Activated CD8-positive, alpha-beta T cell treated with anti-CD3 and anti-CD28 coated beads for 36 hours (primary cell): ENCODE measurements around the gene TRANK1. TPM values are rescaled to one million over a fixed set of nuclear protein-coding genes. Genes with fewer than 3 reads are reported as not detected.
"Not testable (repeated sequence)": the region's sequence is repeated elsewhere in the genome, so short reads cannot be mapped to it uniquely, and the experiment has no call there.

Experiments used
- ATAC-seq: fragments of 200-7000 bp; cut with Tn5 transposase; one replicate; pipeline ENCODE4 v1.10.0; 2021; ENCODE audit warnings: mild to moderate bottlenecking, moderate library complexity
- CTCF ChIA-PET: fragments of 350-600 bp; sonication (Branson Sonifier 250); formaldehyde crosslinking; loops from one replicate; lab custom pipeline; 2021; ENCODE audit warnings: antibody characterized with exemption; lab: Charles Lee
- POLR2A ChIA-PET: fragments of 350-600 bp; sonication (Branson Sonifier 250); formaldehyde crosslinking; loops from one replicate; lab custom pipeline; 2021; ENCODE audit warnings: antibody characterized with exemption; lab: Charles Lee
- DNase-seq: peaks from one replicate; pipeline ENCODE4 v3.0.0-alpha.2; 2020
- H3K27ac Mint-ChIP-seq: one replicate; pipeline ENCODE4 v1.8.0; 2021; ENCODE audit warnings: mild to moderate bottlenecking, mixed read lengths
- H3K27me3 Mint-ChIP-seq: one replicate; pipeline ENCODE4 v1.8.0; 2021; ENCODE audit warnings: mixed read lengths
- H3K36me3 Mint-ChIP-seq: one replicate; pipeline ENCODE4 v1.8.0; 2021; ENCODE audit warnings: low read depth, mixed read lengths
- H3K4me1 Mint-ChIP-seq: one replicate; pipeline ENCODE4 v1.8.0; 2021; ENCODE audit warnings: low read depth, mixed read lengths
- H3K4me3 Mint-ChIP-seq: one replicate; pipeline ENCODE4 v1.8.0; 2021; ENCODE audit warnings: mild to moderate bottlenecking, moderate library complexity, mixed read lengths
- H3K9me3 Mint-ChIP-seq: one replicate; pipeline ENCODE4 v1.8.0; 2021; ENCODE audit warnings: mixed read lengths
- intact Hi-C: fragments of 100-400 bp; cut with micrococcal nuclease; formaldehyde crosslinking; loops from one replicate; pipeline ENCODE4 v1.10.0; 2022
- total RNA-seq, 2 experiments: library from RNA; stranded (reverse); gene quantifications; one replicate each; pipeline ENCODE4 v1.2.3, GENCODE V29; 2021
- TF ChIP-seq, protein P1 (sequence below): fragments of 200-600 bp; IDR thresholded peaks from one replicate; pipeline ENCODE4 v1.8.0; 2022; ENCODE audit warnings: antibody characterized with exemption, mild to moderate bottlenecking

Gene TRANK1
- total RNA-seq, 2 experiments from 2014 or later = 16.0 to 17.4 TPM

DNA sequence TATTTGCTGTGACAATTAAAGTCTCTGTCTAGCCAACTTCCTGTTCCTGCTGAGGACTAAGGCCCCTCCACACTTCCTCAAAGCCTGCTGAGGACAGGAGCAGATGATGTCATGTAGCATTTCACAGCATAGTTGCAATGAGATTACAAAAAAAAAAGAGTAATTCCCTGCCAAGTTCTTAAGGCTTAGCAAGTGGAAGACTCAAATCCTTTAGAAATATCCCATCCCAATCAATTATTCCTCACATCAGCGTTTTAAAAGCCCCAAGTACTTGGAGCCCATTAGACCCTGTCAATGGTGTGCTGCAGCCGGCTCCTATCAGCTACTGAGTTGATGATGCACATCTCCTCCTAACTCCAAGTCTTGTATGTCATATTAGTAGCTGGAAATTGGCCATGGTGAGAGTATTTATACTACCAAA lies 51.7 kb downstream of the TRANK1 start:
- CTCF ChIA-PET = interaction anchor here (0.6 to 4.2 kb wide), 8 partner anchors 11 to 66 kb away, joined by 3 to 18 read pairs (median 3); no protein-coding TSS in a partner anchor
- intact Hi-C loops = no loop called here
- TF ChIP-seq, protein P1, sequence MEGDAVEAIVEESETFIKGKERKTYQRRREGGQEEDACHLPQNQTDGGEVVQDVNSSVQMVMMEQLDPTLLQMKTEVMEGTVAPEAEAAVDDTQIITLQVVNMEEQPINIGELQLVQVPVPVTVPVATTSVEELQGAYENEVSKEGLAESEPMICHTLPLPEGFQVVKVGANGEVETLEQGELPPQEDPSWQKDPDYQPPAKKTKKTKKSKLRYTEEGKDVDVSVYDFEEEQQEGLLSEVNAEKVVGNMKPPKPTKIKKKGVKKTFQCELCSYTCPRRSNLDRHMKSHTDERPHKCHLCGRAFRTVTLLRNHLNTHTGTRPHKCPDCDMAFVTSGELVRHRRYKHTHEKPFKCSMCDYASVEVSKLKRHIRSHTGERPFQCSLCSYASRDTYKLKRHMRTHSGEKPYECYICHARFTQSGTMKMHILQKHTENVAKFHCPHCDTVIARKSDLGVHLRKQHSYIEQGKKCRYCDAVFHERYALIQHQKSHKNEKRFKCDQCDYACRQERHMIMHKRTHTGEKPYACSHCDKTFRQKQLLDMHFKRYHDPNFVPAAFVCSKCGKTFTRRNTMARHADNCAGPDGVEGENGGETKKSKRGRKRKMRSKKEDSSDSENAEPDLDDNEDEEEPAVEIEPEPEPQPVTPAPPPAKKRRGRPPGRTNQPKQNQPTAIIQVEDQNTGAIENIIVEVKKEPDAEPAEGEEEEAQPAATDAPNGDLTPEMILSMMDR = no peak
- H3K27me3 Mint-ChIP-seq = no peaks in the 10 kb centered on the region
- DNase-seq (peak; percentile 35), ATAC-seq (peak; percentile 86)
- H3K36me3 Mint-ChIP-seq = peaks cover 50% of the 10 kb centered on the region
- peaks cover 3% of the 10 kb centered on the region for H3K9me3 Mint-ChIP-seq
- H3K4me3 Mint-ChIP-seq = no peak overlapping the region
- peaks cover 47% of the 10 kb centered on the region for H3K4me1 Mint-ChIP-seq
- H3K27ac Mint-ChIP-seq = peak overlapping the region; percentile 83
- POLR2A ChIA-PET = interaction anchor here (0.9 to 1.9 kb wide), 7 partner anchors 9 to 50 kb away, joined by 3 to 6 read pairs (median 3); no protein-coding TSS in a partner anchor

DNA sequence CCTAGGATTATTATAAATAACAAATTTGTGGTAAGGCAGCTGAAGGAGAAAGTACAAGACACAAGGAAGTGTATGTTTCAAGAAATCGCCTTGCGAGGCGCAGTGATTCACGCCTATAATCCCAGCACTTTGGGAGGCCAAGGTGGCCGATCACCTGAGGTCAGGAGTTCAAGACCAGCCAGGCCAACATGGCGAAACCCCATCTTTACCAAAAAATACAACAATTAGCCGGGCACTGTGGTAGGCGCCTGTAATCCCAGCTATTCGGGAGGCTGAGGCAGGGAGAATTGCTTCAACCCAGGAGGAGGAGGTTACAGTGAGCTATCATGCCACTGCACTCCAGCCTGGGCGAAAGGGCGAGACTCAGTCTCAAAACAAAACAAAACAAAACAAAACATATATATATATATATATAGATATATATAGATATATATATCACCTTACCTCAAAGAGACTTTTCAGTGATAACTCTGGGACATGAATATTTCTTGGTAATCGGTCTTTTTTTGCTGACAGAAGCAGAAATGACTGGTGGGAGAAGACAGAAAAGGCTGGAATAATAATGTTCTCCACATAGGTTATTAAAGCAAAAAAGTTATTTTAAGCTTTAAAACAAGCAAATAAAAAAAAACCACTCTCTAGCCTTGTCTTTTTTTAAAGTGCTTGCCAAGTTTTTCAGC lies 52.3 kb downstream of the TRANK1 start:
- Mint-ChIP-seq H3K36me3 (peaks cover 48% of the 10 kb centered on the region), H3K27me3 (no peaks in the 10 kb centered on the region), H3K27ac (peak overlapping the region; percentile 83), H3K4me1 (peaks cover 47% of the 10 kb centered on the region), H3K4me3 (no peak overlapping the region), H3K9me3 (peaks cover 3% of the 10 kb centered on the region)
- no peak for ATAC-seq
- no peak for DNase-seq
- POLR2A ChIA-PET = interaction anchor here (0.9 to 1.7 kb wide), 7 partner anchors 10 to 51 kb away, joined by 3 to 6 read pairs (median 3); no protein-coding TSS in a partner anchor
- intact Hi-C loops = no loop called here
- CTCF ChIA-PET = interaction anchor here (0.9 to 4.2 kb wide), 8 partner anchors 10 to 66 kb away, joined by 3 to 18 read pairs (median 3); no protein-coding TSS in a partner anchor
- TF ChIP-seq, protein P1 = no peak

DNA sequence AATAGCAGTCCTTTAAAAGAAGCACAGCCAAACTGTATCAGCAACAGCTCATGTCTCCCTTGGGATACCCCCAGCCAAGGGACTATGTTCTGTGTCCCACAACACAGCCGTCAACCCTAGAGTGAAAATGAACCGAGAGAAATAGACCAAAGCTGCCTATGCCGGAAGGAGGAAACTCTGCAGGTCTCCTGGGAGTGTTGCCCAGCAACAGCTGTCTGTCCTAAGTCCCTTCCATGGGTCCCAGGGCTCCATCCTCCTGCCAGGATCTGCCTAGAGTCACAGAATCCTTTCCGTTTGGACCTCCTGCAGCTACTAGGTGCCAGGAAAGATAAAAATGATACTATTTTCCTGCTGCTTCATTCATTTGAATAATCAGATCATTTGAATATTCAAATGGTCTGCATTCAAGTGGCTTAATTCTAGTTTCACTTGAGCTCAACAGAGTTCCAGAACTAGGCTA lies 53.1 kb downstream of the TRANK1 start:
- CTCF ChIA-PET = interaction anchor here (1.0 to 4.2 kb wide), 5 partner anchors 10 to 67 kb away, joined by 3 to 18 read pairs (median 4); no protein-coding TSS in a partner anchor
- H3K27me3 Mint-ChIP-seq = no peaks in the 10 kb centered on the region
- TF ChIP-seq, protein P1 = no peak
- peaks cover 45% of the 10 kb centered on the region for H3K4me1 Mint-ChIP-seq
- no peak overlapping the region for H3K4me3 Mint-ChIP-seq
- peak overlapping the region; percentile 75 for H3K27ac Mint-ChIP-seq
- intact Hi-C loops = no loop called here
- DNase-seq = no peak
- H3K9me3 Mint-ChIP-seq = peaks cover 3% of the 10 kb centered on the region
- peaks cover 43% of the 10 kb centered on the region for H3K36me3 Mint-ChIP-seq
- POLR2A ChIA-PET = interaction anchor here (1.6 to 1.7 kb wide), 2 partner anchors 16 to 52 kb away, joined by 3 to 6 read pairs; no protein-coding TSS in a partner anchor
- no peak for ATAC-seq

DNA sequence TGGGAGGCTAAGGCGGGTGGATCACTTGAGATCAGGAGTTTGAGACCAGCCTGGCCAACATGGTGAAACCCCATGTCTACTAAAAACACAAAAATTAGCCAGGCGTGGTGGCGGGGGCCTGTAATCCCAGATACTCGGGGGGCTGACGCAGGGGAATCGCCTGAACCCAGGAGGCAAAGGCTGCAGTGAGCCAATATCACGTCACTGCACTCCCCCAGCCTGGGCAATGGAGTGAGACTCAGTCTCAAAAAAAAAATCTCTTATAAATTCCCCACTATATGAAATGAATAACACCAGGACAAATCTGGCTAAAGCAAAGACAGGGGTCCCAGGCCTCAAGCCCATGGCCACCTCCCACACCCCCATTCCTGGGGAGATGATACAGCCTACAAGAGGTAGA lies 53.8 kb downstream of the TRANK1 start:
- Mint-ChIP-seq H3K36me3 (peaks cover 42% of the 10 kb centered on the region), H3K4me1 (peaks cover 43% of the 10 kb centered on the region)
- CTCF ChIA-PET = interaction anchor here (1.3 to 4.2 kb wide), 3 partner anchors 11 to 68 kb away, joined by 4 to 18 read pairs (median 4); no protein-coding TSS in a partner anchor
- DNase-seq, H3K4me3 Mint-ChIP-seq, intact Hi-C loops, ATAC-seq, H3K9me3 Mint-ChIP-seq, H3K27ac Mint-ChIP-seq, H3K27me3 Mint-ChIP-seq: not testable (repeated sequence)
- POLR2A ChIA-PET = interaction anchor here (1.7 kb wide), 1 partner anchor 17 kb away, joined by 6 read pairs; no protein-coding TSS in a partner anchor

DNA sequence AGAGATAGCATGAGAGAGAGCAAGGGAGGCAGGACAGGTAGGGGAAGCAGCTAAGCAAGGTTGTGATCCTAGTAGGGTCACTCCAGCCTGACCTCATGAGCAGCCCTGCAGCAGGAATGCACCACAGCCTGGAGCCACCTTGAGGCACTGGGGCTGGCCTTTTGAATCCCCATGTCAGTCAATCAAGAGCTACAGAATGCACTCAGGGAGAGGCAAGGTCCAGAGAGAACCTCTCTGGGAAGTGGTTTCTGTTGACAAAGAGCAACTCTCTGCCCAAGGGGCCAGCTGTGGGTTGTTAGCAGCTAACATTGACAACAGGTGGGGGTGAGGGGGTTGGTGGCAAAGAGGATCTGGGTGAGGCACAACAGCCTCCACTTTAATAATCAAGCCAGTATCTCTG lies 54.6 kb downstream of the TRANK1 start:
- Mint-ChIP-seq H3K9me3 (no peaks in the 10 kb centered on the region), H3K27ac (no peak overlapping the region), H3K27me3 (no peaks in the 10 kb centered on the region), H3K4me3 (no peak overlapping the region), H3K4me1 (peaks cover 35% of the 10 kb centered on the region), H3K36me3 (peaks cover 38% of the 10 kb centered on the region)
- ChIA-PET CTCF (interaction anchor here (1.4 to 2.3 kb wide), 3 partner anchors 12 to 68 kb away, joined by 4 to 12 read pairs (median 6); no protein-coding TSS in a partner anchor), POLR2A (interaction anchor here (0.9 to 1.9 kb wide), 3 partner anchors 14 to 17 kb away, joined by 3 to 4 read pairs (median 4); no protein-coding TSS in a partner anchor)
- no peak for ATAC-seq
- TF ChIP-seq, protein P1 = no peak
- DNase-seq = no peak
- intact Hi-C loops = no loop called here
